Karpas-422 (cell line): ENCODE measurements around the gene PLA2G2C. TPM values are rescaled to one million over a fixed set of nuclear protein-coding genes. Genes with fewer than 3 reads are reported as not detected.
"Not testable (repeated sequence)": the region's sequence is repeated elsewhere in the genome, so short reads cannot be mapped to it uniquely, and the experiment has no call there.

ENCODE experiments used
- DNase-seq: peaks from one replicate; pipeline ENCODE4 v3.0.0-alpha.2; 2015
- H2AFZ ChIP-seq: fragments of 200-600 bp; sonication (generic); 2 replicates; pipeline ENCODE4 v1.6.1; 2014; ENCODE audit warnings: antibody characterized with exemption, low read length, mixed read lengths
- H3K27ac ChIP-seq: fragments of 200-600 bp; sonication (generic); 2 replicates; pipeline ENCODE4 v1.5.1; 2014; ENCODE audit warnings: mild to moderate bottlenecking, low read length, moderate library complexity
- H3K27me3 ChIP-seq: fragments of 200-600 bp; sonication (generic); 2 replicates; pipeline ENCODE4 v1.6.1; 2014; ENCODE audit warnings: low read length, mixed read lengths
- H3K36me3 ChIP-seq: fragments of 200-600 bp; sonication (generic); 2 replicates; pipeline ENCODE4 v1.6.1; 2014; ENCODE audit warnings: low read length, mixed read lengths; ENCODE audit not compliant: insufficient read depth
- H3K4me1 ChIP-seq: fragments of 200-600 bp; sonication (generic); 2 replicates; pipeline ENCODE4 v1.6.1; 2014; ENCODE audit warnings: mild to moderate bottlenecking, low read length, mixed read lengths
- H3K4me2 ChIP-seq: fragments of 200-600 bp; sonication (generic); 2 replicates; pipeline ENCODE4 v1.6.1; 2014; ENCODE audit warnings: low read length, low read depth, mild to moderate bottlenecking; ENCODE audit not compliant: poor library complexity, severe bottlenecking
- H3K4me3 ChIP-seq: fragments of 200-600 bp; sonication (generic); 2 replicates; pipeline ENCODE4 v1.5.1; 2014; ENCODE audit warnings: mild to moderate bottlenecking, antibody characterized with exemption, low read length, mixed read lengths
- H3K79me2 ChIP-seq: fragments of 200-600 bp; sonication (generic); 2 replicates; pipeline ENCODE4 v1.6.1; 2014; ENCODE audit warnings: mild to moderate bottlenecking, low read length, mixed read lengths
- H3K9ac ChIP-seq: fragments of 200-600 bp; sonication (generic); 2 replicates; pipeline ENCODE4 v1.6.0; 2014; ENCODE audit warnings: low read length
- H3K9me2 ChIP-seq: fragments of 200-600 bp; sonication (generic), shearing (Covaris generic); replicated peaks from 2 replicates; pipeline ENCODE4 v1.6.0; 2014; ENCODE audit warnings: mild to moderate bottlenecking, low read length, moderate library complexity; ENCODE audit not compliant: insufficient read depth
- H3K9me3 ChIP-seq: fragments of 300-700, 200-600 bp; sonication (generic); 2 replicates; pipeline ENCODE4 v1.6.1; 2014; ENCODE audit warnings: low read length, mixed read lengths
- H4K20me1 ChIP-seq: fragments of 200-600 bp; sonication (generic); 2 replicates; pipeline ENCODE4 v1.6.1; 2014; ENCODE audit warnings: mild to moderate bottlenecking, antibody characterized with exemption, low read length, low read depth; ENCODE audit not compliant: insufficient read depth
- total RNA-seq: library from RNA; depleted of rRNA; stranded (reverse); fragments of >200 nt; shearing (Covaris generic); gene quantifications from 2 replicates; pipeline ENCODE4 v1.2.3, GENCODE V29; 2014; ENCODE audit warnings: low replicate concordance

The PLA2G2C gene
- total RNA-seq, 1 experiment from 2014 or later, result not detected

DNA sequence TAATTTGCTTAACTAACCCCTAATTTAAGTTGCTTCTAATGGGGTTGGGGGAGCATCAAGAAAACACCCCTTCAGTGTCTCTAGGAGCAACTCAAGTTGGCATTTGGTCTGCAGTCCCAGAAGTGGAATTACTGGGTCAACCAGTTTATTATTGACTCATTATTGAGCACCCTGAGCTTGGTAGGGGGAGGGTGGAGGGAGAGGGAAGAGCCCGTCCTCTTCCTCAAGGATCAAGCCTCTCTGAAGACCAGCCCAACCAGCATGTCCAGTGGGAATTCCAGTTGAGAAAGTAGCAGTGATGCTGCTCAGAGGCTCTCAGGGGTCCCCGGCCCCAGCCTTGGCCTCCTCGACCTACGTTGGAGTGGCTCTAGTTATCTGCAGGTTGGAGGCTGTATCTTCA is 49.3 kb downstream of the PLA2G2C start:
- H3K4me1 ChIP-seq, result no peaks in the 10 kb centered on the region
- H3K36me3 ChIP-seq, result no peaks in the 10 kb centered on the region
- H3K9ac ChIP-seq, result no peak overlapping the region
- H3K4me2 ChIP-seq, result no peak overlapping the region
- H3K4me3 ChIP-seq, result no peak overlapping the region
- no peaks in the 10 kb centered on the region for H3K9me2 ChIP-seq
- no peaks in the 10 kb centered on the region for H3K27me3 ChIP-seq
- H3K9me3 ChIP-seq, result no peaks in the 10 kb centered on the region
- no peak overlapping the region for H2AFZ ChIP-seq
- H3K27ac ChIP-seq, result no peak overlapping the region
- DNase-seq, result no peak
- no peaks in the 10 kb centered on the region for H4K20me1 ChIP-seq
- no peaks in the 10 kb centered on the region for H3K79me2 ChIP-seq

- no peak for DNase-seq
- Histone ChIP-seq H3K4me2 (no peak overlapping the region), H4K20me1 (no peaks in the 10 kb centered on the region), H3K27ac (no peak overlapping the region), H3K4me3 (no peak overlapping the region), H3K36me3 (no peaks in the 10 kb centered on the region), H3K27me3 (no peaks in the 10 kb centered on the region), H3K9me3 (no peaks in the 10 kb centered on the region), H3K9ac (no peak overlapping the region), H3K9me2 (no peaks in the 10 kb centered on the region), H3K79me2 (no peaks in the 10 kb centered on the region), H2AFZ (no peak overlapping the region), H3K4me1 (no peaks in the 10 kb centered on the region)
Measured at GRCh38 chr1:20136249-20136648, 50.1 kb downstream of the PLA2G2C start.

- no peak overlapping the region for H3K27ac ChIP-seq
- H3K27me3 ChIP-seq, result no peaks in the 10 kb centered on the region
- no peaks in the 10 kb centered on the region for H3K9me2 ChIP-seq
- no peak overlapping the region for H3K4me3 ChIP-seq
- no peak overlapping the region for H3K9ac ChIP-seq
- H3K4me1 ChIP-seq, result no peaks in the 10 kb centered on the region
- no peaks in the 10 kb centered on the region for H3K79me2 ChIP-seq
- no peaks in the 10 kb centered on the region for H4K20me1 ChIP-seq
- no peaks in the 10 kb centered on the region for H3K36me3 ChIP-seq
- H3K4me2 ChIP-seq, result no peak overlapping the region
- no peak for DNase-seq
- no peaks in the 10 kb centered on the region; the same call in 1 of the 2 replicates for H3K9me3 ChIP-seq
- H2AFZ ChIP-seq, result no peak overlapping the region
Measured at GRCh38 chr1:20134995-20135394, 51.3 kb downstream of the PLA2G2C start.

DNA sequence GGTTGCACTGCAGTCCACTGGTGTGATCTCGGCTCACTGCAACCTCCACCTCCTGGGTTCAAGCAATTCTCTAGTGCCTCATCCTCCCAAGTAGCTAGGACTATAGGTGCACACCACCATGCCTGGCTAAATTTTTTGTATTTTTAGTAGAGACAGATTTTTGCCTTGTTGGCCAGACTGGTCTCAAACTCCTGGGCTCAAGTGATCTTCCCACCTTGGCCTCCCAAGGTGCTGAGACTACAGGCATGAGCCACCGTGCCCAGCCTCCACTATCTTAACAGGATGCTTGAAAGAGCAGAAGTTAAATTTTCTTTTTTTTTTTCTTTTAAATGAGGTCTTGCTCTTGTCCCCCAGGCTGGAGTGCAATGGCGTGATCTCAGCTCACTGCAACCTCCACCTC is 55.8 kb downstream of the PLA2G2C start:
- not testable (repeated sequence) for H3K9me2 ChIP-seq, H3K4me3 ChIP-seq, H3K9ac ChIP-seq, H3K9me3 ChIP-seq, DNase-seq, H3K27me3 ChIP-seq, H3K79me2 ChIP-seq, H3K4me2 ChIP-seq, H3K27ac ChIP-seq, H3K4me1 ChIP-seq, H3K36me3 ChIP-seq, H2AFZ ChIP-seq, H4K20me1 ChIP-seq

- Histone ChIP-seq H4K20me1 (no peaks in the 10 kb centered on the region), H3K36me3 (no peaks in the 10 kb centered on the region), H2AFZ (no peak overlapping the region), H3K27me3 (no peaks in the 10 kb centered on the region), H3K27ac (no peak overlapping the region), H3K4me2 (no peak overlapping the region), H3K4me3 (no peak overlapping the region), H3K9ac (no peak overlapping the region), H3K9me3 (no peaks in the 10 kb centered on the region; the same call in 1 of the 2 replicates), H3K9me2 (no peaks in the 10 kb centered on the region), H3K79me2 (no peaks in the 10 kb centered on the region), H3K4me1 (no peaks in the 10 kb centered on the region)
- DNase-seq, result no peak
Measured at GRCh38 chr1:20126806-20127440, 59.4 kb downstream of the PLA2G2C start.

GRCh38 chr1:20126041-20126805 is 60.1 kb downstream of the PLA2G2C start:
- Histone ChIP-seq H3K4me3 (no peak overlapping the region), H3K36me3 (no peaks in the 10 kb centered on the region), H3K79me2 (no peaks in the 10 kb centered on the region), H3K9ac (no peak overlapping the region), H3K4me2 (no peak overlapping the region), H3K27me3 (no peaks in the 10 kb centered on the region), H3K4me1 (no peaks in the 10 kb centered on the region), H2AFZ (no peak overlapping the region), H3K9me3 (no peaks in the 10 kb centered on the region; the same call in 1 of the 2 replicates), H3K27ac (no peak overlapping the region), H3K9me2 (no peaks in the 10 kb centered on the region), H4K20me1 (no peaks in the 10 kb centered on the region)
- DNase-seq, result no peak

- H3K9me2 ChIP-seq, result no peaks in the 10 kb centered on the region
- no peak overlapping the region for H3K4me2 ChIP-seq
- H3K79me2 ChIP-seq, result no peaks in the 10 kb centered on the region
- H3K9ac ChIP-seq, result no peak overlapping the region
- H3K4me3 ChIP-seq, result no peak overlapping the region
- no peak overlapping the region for H3K27ac ChIP-seq
- no peaks in the 10 kb centered on the region for H4K20me1 ChIP-seq
- DNase-seq, result no peak
- no peaks in the 10 kb centered on the region for H3K4me1 ChIP-seq
- no peaks in the 10 kb centered on the region for H3K27me3 ChIP-seq
- H3K9me3 ChIP-seq, result no peaks in the 10 kb centered on the region; the same call in 1 of the 2 replicates
- no peak overlapping the region for H2AFZ ChIP-seq
- no peaks in the 10 kb centered on the region for H3K36me3 ChIP-seq
Measured at GRCh38 chr1:20125100-20125499, 61.2 kb downstream of the PLA2G2C start.

DNA sequence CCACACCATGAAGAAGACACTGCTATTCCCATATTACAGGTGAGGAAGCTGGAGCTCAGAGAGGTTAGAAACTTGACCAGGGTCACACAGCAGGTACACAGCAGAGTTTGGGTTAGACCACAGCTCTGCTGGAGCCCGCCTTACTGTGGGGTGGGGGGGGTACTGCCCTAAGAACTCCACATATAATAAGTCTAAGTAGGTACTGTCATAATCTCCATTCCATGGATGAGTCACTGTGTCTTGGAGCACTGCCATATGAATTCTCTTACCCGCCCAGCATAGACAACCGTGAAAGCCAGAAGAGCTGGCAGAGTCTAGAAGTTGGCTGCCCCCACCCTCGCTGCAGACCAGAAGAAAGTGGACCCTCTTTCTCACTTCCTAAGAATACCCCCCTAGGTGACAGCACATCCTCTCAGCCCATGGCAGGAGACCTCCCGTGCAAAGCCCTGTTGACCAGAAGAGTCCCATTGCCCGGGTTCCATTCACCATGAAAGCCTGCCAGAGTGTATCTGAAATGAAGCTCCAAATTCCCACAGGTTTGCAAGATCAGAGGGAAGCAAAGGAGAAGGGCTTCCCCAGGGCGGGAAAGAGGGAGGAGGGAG is 61.8 kb downstream of the PLA2G2C start:
- Histone ChIP-seq H2AFZ (no peak overlapping the region), H3K79me2 (no peaks in the 10 kb centered on the region), H3K9me3 (no peaks in the 10 kb centered on the region), H3K27ac (no peak overlapping the region), H3K4me3 (no peak overlapping the region), H3K4me1 (no peaks in the 10 kb centered on the region), H3K27me3 (no peaks in the 10 kb centered on the region), H4K20me1 (no peaks in the 10 kb centered on the region), H3K9me2 (no peaks in the 10 kb centered on the region), H3K9ac (no peak overlapping the region), H3K36me3 (no peaks in the 10 kb centered on the region), H3K4me2 (no peak overlapping the region)
- no peak for DNase-seq
